Osteocyte (in vitro differentiated cells): Measurements from ENCODE around the gene SAMD14. TPM values are rescaled to one million over a fixed set of nuclear protein-coding genes. Genes with fewer than 3 reads are reported as not detected.
A peak's percentile ranks its signal among the peaks of the same experiment; 100 is the strongest.

Experiments
- DNase-seq: peaks from one replicate; pipeline ENCODE4 v3.0.0; 2021; ENCODE audit warnings: mixed read lengths; ENCODE audit not compliant: unreplicated experiment; ENCODE audit errors: extremely low spot score
- H3K27ac Mint-ChIP-seq: one replicate; pipeline ENCODE4 v1.8.0; 2021; ENCODE audit warnings: mild to moderate bottlenecking, mixed read lengths; ENCODE audit not compliant: unreplicated experiment
- H3K27me3 Mint-ChIP-seq: one replicate; pipeline ENCODE4 v1.8.0; 2021; ENCODE audit warnings: mixed read lengths; ENCODE audit not compliant: unreplicated experiment
- H3K36me3 Mint-ChIP-seq: one replicate; pipeline ENCODE4 v1.8.0; 2021; ENCODE audit warnings: mixed read lengths; ENCODE audit not compliant: unreplicated experiment
- H3K4me1 Mint-ChIP-seq: one replicate; pipeline ENCODE4 v1.8.0; 2021; ENCODE audit warnings: mixed read lengths; ENCODE audit not compliant: unreplicated experiment
- H3K4me3 Mint-ChIP-seq: one replicate; pipeline ENCODE4 v1.8.0; 2021; ENCODE audit warnings: mild to moderate bottlenecking, moderate library complexity, mixed read lengths; ENCODE audit not compliant: unreplicated experiment
- H3K9me3 Mint-ChIP-seq: one replicate; pipeline ENCODE4 v1.8.0; 2021; ENCODE audit warnings: mixed read lengths; ENCODE audit not compliant: unreplicated experiment
- CTCF ChIP-seq: fragments of 200-600 bp; sonication (generic); IDR thresholded peaks from 2 replicates; pipeline ENCODE4 v1.5.0; 2021; ENCODE audit warnings: antibody characterized with exemption, mild to moderate bottlenecking, moderate library complexity
- total RNA-seq: library from RNA; stranded (reverse); gene quantifications from 2 replicates; pipeline ENCODE4 v1.2.1, GENCODE V29; 2021

SAMD14 gene
- total RNA-seq, 1 donor from 2014 or later = 36.8 TPM

- H3K4me1 Mint-ChIP-seq = peaks cover 35% of the 10 kb centered on the region
- peak overlapping the region; percentile 18 for H3K27ac Mint-ChIP-seq
- TF ChIP-seq CTCF = no peak
- no peak for DNase-seq
- H3K9me3 Mint-ChIP-seq = no peaks in the 10 kb centered on the region
- H3K4me3 Mint-ChIP-seq = no peak overlapping the region
- H3K27me3 Mint-ChIP-seq = no peaks in the 10 kb centered on the region
- peaks cover 34% of the 10 kb centered on the region for H3K36me3 Mint-ChIP-seq
Observed at GRCh38 chr17:50102164-50102991, 27.6 kb downstream of the SAMD14 start.

GRCh38 chr17:50101346-50102163 lies 28.4 kb downstream of the SAMD14 start:
- no peak for TF ChIP-seq CTCF
- DNase-seq = no peak
- H3K27me3 Mint-ChIP-seq = no peaks in the 10 kb centered on the region
- H3K36me3 Mint-ChIP-seq = peaks cover 32% of the 10 kb centered on the region
- H3K27ac Mint-ChIP-seq = peak overlapping the region; percentile 31
- no peaks in the 10 kb centered on the region for H3K9me3 Mint-ChIP-seq
- H3K4me1 Mint-ChIP-seq = peaks cover 40% of the 10 kb centered on the region
- no peak overlapping the region for H3K4me3 Mint-ChIP-seq

GRCh38 chr17:50100921-50101345 lies 29.0 kb downstream of the SAMD14 start:
- Mint-ChIP-seq H3K36me3 (peaks cover 27% of the 10 kb centered on the region), H3K9me3 (no peaks in the 10 kb centered on the region), H3K4me1 (peaks cover 46% of the 10 kb centered on the region), H3K4me3 (no peak overlapping the region), H3K27me3 (no peaks in the 10 kb centered on the region), H3K27ac (peak overlapping the region; percentile 31)
- TF ChIP-seq CTCF = no peak
- DNase-seq = no peak

GRCh38 chr17:50100480-50100883 lies 29.5 kb downstream of the SAMD14 start:
- H3K36me3 Mint-ChIP-seq = peaks cover 25% of the 10 kb centered on the region
- H3K27me3 Mint-ChIP-seq = no peaks in the 10 kb centered on the region
- no peaks in the 10 kb centered on the region for H3K9me3 Mint-ChIP-seq
- peaks cover 51% of the 10 kb centered on the region for H3K4me1 Mint-ChIP-seq
- DNase-seq = no peak
- H3K4me3 Mint-ChIP-seq = no peak overlapping the region
- no peak for TF ChIP-seq CTCF
- H3K27ac Mint-ChIP-seq = peak overlapping the region; percentile 31

- H3K4me3 Mint-ChIP-seq = no peak overlapping the region
- H3K27me3 Mint-ChIP-seq = no peaks in the 10 kb centered on the region
- no peaks in the 10 kb centered on the region for H3K9me3 Mint-ChIP-seq
- no peak for DNase-seq
- no peak overlapping the region for H3K27ac Mint-ChIP-seq
- peaks cover 64% of the 10 kb centered on the region for H3K4me1 Mint-ChIP-seq
- no peak for TF ChIP-seq CTCF
- peaks cover 19% of the 10 kb centered on the region for H3K36me3 Mint-ChIP-seq
Observed at GRCh38 chr17:50099003-50099402, 31.0 kb downstream of the SAMD14 start.
